ENCODE results near the gene SSR2. TPM values are rescaled to one million over a fixed set of nuclear protein-coding genes. Genes with fewer than 3 reads are reported as not detected.

SSR2 gene
- total RNA-seq, 1 donor from 2014 or later, result 355 TPM

DNA sequence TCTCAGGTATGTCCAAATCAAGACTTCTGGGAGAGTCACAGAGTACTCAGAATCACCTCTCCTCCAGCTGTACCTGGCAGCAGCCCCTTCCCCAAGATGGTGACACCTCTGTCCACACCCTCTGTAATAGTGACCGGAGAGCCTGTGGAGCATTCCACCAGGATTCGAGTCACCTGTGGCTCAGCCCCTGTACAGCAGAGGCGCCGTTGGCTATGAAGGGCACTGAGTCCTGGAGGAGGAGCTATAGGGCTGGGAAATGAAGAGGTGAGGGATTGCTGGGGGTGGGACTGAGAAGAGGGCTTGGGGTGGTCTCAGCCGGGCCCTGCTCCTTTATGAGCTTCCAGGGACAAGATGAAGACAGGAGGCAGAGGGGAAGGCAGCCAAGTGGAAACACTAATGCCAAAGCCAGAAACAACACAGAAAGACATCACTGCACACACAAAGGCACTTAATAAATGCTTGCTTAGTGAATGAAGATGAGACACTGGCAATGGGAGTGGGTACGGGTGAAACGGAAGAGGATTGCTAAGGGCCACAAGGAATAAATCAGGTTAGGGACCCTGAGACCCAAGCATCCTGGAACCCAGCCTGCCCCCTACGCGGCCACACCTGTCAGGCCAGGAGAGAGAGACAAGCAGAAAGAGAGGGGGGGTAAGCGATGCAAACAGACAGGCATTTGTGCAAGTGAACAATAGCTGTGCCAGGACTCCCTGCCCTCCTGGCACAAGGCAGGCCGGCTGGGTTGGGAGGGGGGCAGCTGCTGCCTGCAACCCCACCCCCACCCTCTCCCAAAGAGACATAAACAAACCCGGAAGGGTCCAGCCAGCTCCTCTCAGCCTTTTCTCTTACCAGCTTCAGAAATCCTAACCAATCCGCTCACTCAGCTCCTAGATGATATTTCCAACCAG, 46.3 kb downstream of the SSR2 start:
- DNase-seq (ENCODE audit: low spot score), result no peak

DNA sequence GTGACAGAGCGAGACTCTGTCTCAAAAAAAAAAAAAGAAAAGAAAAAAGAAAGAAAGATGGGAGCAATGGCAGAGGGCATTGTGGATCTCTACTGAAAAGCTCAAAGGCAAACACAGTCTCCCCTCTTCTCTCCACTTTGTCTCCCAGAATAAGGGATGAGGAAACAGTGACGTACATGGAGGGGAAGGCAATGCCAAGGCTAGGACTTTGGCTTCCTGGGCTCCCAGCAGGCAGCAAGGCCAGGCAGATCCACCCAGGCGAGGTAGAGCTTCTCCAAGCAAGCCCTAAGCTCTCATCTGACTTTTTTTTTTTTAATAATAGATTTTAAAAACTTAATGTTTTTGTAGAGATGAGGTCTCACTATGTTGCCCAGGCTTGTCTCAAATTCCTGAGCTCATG, 47.0 kb downstream of the SSR2 start:
- DNase-seq (ENCODE audit: low spot score), result no peak

DNA sequence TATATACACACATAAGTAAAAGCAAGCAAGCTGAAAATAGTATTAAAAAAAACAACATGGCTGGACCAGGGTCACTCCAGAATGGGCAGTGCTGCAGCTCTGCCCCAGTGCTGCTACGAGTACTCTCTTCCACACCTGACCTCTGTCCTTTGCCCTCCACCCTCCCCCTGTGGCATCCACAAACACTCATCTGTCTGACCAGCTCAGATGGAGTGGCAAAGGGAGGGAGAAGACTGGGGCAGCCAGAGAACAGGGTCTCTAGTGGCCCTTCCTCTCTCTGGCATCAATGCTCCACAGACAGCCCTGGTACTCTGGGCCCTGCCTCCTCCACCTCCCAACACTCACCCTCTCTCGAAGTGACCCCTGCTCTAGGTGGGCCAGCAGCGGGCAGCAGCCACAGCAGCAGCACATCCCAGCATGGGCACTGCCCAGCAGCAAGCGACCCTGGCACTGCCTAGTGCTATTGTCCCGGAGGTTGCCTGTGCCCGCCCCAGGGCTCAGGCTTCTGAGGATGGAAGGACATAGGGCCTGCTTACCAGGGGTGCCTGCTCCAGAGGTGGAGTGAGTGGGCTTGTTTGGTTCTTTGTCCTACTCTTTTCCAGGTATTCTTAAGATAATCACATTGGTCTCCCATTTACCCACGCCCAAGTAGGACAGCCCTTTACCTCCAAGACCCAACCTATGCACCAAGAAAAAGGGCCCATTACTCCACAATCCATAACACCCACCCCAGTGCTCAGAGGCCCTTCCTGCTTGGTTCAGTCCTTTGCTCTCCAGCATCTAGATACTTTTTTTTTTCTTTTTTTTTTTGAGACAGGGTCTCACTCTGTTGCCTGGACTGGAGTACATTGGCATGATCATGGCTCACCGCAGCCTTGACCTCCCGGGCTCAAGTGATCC, 48.6 kb downstream of the SSR2 start:
- no peak for DNase-seq (ENCODE audit: low spot score)

DNA sequence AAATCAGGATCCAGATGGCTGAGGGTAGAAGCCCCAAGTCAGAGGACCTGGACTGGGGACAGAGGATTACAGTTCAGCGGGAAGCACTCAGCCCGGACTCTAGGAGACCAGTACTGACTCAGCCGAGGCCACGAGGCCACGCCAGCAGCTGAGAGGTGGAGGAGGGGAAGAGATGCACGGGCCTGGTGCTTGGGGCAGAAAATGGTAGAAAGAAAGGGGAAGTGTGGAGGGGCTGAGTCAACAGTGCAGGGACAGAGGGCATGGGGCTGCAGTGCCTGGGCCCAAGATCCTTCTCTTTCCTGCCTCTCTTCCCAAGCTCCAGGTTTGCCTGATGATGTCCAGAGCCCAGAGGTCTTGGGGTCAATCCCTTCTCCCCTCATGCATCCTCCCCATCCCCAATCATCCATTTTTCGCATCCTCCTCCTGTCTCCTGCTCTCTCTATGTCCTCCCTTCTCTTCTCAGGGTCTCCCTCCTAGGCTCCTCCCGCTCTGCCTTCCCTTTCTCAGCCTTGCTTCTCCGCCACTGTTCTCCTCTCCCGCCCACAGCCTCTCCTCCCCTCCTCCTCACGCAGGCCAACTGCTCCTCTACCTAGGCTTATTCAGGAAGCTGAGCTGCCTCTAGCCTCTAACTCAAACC, 50.1 kb downstream of the SSR2 start:
- peak; percentile 76 for DNase-seq (ENCODE audit: low spot score)

DNA sequence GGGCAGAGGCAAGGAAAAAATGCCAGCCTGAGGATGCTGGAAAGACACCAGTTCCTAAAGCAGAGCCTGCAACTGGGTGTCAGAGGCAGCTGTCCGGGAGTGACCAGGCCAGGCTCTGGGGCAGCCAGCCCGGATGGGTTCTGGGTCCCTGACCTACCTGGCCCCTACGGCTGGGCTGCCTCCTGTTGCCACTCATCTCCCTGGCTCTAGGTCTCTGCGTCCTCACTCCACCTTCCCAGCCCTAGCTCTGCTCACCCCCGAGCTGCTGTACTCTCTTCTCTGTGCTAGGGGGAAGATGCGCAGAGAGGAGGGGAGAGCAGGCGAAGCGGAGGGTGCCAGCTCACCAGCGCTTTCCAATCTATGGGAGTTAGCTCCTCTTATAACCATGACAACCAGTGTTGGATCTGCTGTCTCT, 51.4 kb downstream of the SSR2 start:
- no peak for DNase-seq (ENCODE audit: low spot score)

DNA sequence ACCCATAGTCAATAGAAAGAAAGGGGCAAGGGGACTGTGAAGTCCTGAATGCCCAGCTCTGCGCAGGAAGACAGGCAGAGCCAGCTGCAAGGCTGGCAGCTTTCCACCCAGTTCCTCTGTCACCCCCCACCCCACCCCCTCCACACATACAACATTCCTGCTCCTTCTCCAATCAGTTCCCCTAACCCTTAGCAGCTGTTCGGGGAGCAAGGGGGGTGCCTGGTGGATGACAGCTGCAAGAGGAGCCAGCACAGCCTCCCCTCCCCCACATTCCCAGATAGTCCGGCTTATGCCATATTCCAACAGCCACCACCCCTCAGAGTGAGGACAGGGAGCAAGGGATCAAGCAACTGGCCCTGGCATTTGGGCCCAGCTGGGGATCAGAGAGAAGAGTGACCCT, 52.1 kb downstream of the SSR2 start:
- DNase-seq (ENCODE audit: low spot score), result no peak

DNA sequence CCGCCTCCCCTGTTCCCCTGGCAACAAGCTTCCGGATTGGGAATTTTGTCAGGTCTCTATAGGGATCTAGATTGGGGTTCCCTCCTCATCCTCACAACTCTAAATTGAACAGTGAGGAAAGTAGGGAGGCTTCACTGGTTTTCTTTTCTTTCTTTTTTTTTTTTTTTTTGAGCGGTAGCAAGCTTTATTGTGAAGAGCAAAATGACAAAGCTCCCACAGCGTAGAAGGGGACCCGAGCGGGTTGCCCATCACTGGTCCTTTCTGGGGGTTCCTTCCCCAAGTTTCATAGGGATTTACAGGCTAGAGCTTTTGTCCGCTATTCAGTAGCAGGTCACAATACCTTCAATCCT, 52.7 kb downstream of the SSR2 start:
- DNase-seq (ENCODE audit: low spot score), result no peak

DNA sequence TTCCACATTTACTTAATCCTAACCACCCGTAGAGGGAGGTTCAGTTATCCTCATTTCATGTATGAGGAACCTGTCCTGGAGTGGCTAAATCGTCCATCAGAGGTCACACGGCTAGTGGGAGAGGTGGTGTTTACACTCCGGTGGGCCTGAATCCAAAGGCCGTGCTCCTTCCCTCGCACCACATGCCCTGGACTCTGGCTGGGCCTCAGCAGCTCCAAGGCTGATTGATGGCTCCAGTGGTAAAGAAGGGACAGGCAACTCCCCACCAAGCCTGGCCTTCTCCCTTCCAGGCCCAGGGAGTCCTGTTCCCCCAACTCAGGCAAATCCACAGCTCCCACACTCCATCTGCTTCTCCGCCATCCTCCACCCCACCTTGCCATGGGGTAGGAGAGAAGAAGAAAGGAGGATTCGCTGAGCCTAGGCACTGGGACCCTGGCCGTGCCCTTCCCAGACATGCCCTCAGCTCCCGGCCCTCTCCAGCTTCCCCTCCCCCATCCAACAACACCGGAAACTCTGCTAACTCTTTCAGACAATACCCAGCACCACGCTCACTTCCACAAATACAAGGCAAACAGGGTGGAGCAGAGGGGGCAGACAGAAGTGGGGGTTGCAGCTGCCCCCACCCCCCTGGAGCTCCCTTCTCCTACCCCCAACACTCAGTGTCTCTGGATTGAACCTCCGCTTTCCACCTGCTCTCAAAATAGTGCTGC, 53.3 kb downstream of the SSR2 start:
- no peak for DNase-seq (ENCODE audit: low spot score)

DNA sequence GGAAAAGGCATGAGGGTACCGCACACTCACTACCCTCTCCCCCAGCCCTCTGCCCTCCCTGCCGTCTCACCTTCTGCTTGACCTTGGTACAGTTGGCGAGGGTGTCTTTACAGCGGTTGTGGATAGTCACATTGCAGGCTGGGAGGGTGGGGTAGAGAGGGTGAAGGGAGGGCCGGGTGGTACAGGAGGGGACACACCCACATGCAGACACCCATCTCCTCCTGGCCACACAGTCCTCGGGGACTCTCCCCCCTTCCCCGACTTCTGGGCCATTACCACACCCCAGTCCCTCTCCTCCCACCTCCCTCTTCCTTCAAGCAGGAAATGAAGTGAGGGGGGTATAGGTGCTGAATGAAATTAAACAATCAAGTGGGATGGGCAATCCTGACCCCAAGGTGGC, 54.0 kb downstream of the SSR2 start:
- DNase-seq (ENCODE audit: low spot score), result no peak

DNA sequence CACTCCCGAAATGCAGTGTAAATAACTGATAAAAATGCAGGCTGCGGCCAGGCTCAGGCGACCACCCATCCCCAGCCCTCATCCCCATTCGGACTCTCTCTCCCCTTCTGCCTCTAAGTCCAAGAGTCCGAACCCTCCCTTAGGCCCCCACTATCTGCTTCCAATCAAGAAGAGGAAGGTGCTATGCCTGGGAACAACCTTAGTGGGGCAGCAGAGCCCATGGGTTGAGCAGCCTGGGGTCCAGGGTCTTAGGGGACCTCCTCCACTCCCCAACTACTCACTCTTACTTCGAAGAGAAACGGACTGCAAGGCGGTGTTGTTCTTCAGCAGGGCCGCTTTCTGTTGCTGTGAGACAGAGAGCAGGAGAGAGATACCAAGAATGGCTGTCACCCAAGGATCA, 54.6 kb downstream of the SSR2 start:
- DNase-seq (ENCODE audit: low spot score), result no peak

DNA sequence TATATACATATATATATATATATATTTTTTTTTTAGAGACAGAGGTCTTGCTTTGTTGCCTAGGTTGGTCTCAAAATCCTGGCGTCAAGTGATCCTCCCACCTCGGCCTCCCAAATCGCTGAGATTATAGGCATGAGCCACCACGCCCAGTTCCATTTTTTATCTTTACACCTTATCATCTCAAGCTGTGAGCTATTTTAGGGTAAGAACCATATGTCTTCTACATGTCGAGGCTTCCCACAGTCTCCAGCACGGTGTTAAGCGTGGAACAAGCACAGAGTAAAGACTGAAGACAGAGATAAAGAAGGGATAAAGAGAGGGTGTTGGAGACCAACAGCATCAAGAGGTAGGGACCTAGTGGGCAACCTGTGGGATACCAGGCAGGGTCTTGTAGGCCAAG, 56.6 kb downstream of the SSR2 start:
- DNase-seq (ENCODE audit: low spot score), result no peak

DNA sequence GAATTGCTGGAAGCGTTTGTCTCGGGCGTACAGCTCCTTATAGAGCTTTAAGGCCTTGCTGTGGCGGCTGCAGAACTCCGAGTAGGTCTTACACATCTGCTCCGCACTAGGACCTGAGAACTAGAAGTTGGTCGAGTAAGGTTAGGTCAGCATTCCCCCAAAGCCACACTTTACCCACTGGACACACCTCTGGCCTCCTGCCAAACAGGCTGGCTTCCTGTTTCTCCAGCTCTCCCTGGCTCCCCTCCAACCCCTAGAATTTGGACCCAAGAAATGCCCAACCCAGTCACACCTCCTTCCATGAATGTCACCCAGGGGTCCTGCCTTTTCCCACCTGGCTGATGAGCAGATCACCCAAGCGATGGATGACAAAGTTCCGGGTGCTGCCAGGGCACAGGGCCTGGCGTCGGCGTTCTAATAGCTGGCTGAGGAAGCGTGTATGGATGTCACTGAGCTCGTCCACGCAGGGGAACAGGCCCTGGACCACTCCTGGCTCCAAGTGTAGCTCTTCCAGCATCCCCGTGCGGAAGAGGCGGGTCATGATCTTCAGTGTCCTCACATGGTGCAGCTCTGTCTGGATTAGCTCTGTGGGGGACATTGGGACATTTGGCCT, 58.0 kb downstream of the SSR2 start:
- no peak for DNase-seq (ENCODE audit: low spot score)

DNA sequence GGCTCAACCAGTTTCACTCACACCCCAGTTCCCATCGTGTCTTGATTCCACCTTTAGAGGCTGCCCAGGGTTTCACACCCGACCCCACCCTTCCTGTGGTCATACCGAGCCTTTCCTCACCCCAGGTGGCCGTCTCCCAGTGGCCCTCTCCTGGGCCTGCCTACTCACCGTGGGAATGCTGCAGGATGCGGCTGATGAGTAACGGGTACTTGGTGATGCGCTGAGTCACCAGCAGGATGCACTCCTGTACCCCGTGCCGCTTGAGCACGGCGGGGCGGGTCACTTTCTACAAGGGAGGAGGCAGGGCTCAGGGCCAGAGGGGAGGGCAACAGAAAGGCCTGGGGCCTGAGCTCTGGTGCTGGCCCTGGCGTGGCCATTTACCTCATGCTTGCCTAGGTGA, 58.8 kb downstream of the SSR2 start:
- no peak for DNase-seq (ENCODE audit: low spot score)

DNA sequence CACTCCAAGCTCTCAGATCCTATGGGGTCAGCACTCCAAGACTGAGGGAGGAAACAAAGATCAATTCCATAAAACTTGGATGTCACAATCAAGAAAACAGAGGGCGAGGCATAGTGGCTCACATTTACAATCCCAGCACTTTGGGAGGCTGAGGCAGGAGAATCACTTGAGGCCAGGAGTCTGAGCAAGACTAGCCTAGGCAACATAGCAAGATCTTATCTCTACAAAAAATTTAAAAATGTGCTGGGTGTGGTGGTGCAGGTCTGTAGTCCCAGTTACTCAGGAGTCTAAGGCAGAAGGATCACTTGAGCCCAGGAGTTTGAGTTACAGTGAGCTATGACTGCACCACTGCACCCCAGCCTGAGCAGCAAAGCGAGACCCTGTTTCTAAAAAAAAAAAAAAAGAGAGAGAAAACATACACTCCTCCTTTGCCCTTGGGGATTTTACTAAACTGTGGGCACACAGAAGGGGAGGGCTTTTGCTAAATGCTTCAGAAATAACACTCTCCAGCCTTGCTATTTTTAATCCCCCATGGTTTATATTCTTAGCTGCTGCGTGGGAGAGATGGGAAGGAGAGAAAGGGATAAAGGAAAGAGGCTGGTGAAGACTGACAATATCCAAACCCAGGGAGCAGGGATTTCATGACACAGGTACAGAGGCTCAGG, 60.5 kb downstream of the SSR2 start:
- DNase-seq (ENCODE audit: low spot score), result no peak

Other genes starting within 250 kb of the SSR2 start
- 90.0 TPM for gene GON4L, start 163.7 kb downstream of the SSR2 start, total RNA-seq (ENCODE audit: insufficient read depth, low replicate concordance)
- 22.4 TPM for gene SYT11, start 161.4 kb downstream of the SSR2 start, total RNA-seq (ENCODE audit: insufficient read depth, low replicate concordance)
- gene RIT1, start 109.6 kb downstream of the SSR2 start, total RNA-seq (ENCODE audit: insufficient read depth, low replicate concordance), result 41.7 TPM
- 40.7 TPM for gene KHDC4, start 86.5 kb downstream of the SSR2 start, total RNA-seq (ENCODE audit: insufficient read depth, low replicate concordance)
- 6.3 TPM for gene RXFP4, start 79.3 kb downstream of the SSR2 start, total RNA-seq (ENCODE audit: insufficient read depth, low replicate concordance)
- gene ARHGEF2, start 42.4 kb downstream of the SSR2 start, total RNA-seq (ENCODE audit: insufficient read depth, low replicate concordance), result 57.5 TPM
- 5.3 TPM for gene UBQLN4, start 32.8 kb upstream of the SSR2 start, total RNA-seq (ENCODE audit: insufficient read depth, low replicate concordance)
- 17.6 TPM for gene LAMTOR2, start 33.8 kb upstream of the SSR2 start, total RNA-seq (ENCODE audit: insufficient read depth, low replicate concordance)
- gene RAB25, start 40.2 kb upstream of the SSR2 start, total RNA-seq (ENCODE audit: insufficient read depth, low replicate concordance), result 2.2 TPM
- gene MEX3A, start 61.5 kb upstream of the SSR2 start, total RNA-seq (ENCODE audit: insufficient read depth, low replicate concordance), result 4.6 TPM
- gene LMNA, start 93.8 kb upstream of the SSR2 start, total RNA-seq (ENCODE audit: insufficient read depth, low replicate concordance), result 422 TPM
- 11.8 TPM for gene SEMA4A, start 132.6 kb upstream of the SSR2 start, total RNA-seq (ENCODE audit: insufficient read depth, low replicate concordance)
- 3.9 TPM for gene SLC25A44, start 173.2 kb upstream of the SSR2 start, total RNA-seq (ENCODE audit: insufficient read depth, low replicate concordance)
- 19.3 TPM for gene PMF1, start 192.1 kb upstream of the SSR2 start, total RNA-seq (ENCODE audit: insufficient read depth, low replicate concordance)
- not detected for gene BGLAP, start 221.2 kb upstream of the SSR2 start, total RNA-seq (ENCODE audit: insufficient read depth, low replicate concordance)
- not detected for gene PAQR6, start 227.1 kb upstream of the SSR2 start, total RNA-seq (ENCODE audit: insufficient read depth, low replicate concordance)